Measurements from ENCODE around the gene EPM2AIP1.

The EPM2AIP1 gene

DNA sequence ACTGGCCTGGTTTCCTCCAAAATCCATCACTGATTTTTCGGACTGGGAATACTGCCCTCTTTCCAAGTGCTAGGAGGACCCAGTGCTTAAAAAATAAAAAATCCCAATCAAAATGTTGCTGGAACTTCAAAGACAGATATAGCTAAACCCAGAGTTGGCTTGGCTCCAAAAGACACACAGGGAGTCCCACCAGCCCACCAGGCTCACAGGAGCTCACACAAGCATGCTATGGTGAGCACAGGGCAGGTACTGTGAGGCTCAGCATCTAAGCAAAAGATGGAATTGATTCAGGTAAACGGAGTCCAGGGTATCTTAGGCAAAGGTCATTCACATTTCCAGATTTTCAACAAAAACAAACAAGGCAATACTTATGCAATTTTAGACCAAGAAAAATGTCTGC lies 51.8 kb downstream of the EPM2AIP1 start:
- H3K4me3 ChIP-seq (ENCODE audit: insufficient read depth, low read depth, low read length): no peak overlapping the region
- H3K27me3 ChIP-seq (ENCODE audit: control insufficient read depth, insufficient read depth, low read length, poor library complexity, severe bottlenecking): peaks cover 33% of the 10 kb centered on the region
- H3K9me3 ChIP-seq (ENCODE audit: control insufficient read depth, low read length): no peaks in the 10 kb centered on the region
- no peak overlapping the region for H3K27ac ChIP-seq (ENCODE audit: insufficient read depth, low read depth, low read length, poor library complexity, severe bottlenecking)
- peaks cover 5% of the 10 kb centered on the region for H3K4me1 ChIP-seq (ENCODE audit: control insufficient read depth, insufficient read depth, low read length)
- WGBS, 2 experiments: 89 to 93% methylated on average over 2 of the region's 2 CpGs
- no peaks in the 10 kb centered on the region for H3K36me3 ChIP-seq (ENCODE audit: control insufficient read depth, insufficient read depth, low read length)

DNA sequence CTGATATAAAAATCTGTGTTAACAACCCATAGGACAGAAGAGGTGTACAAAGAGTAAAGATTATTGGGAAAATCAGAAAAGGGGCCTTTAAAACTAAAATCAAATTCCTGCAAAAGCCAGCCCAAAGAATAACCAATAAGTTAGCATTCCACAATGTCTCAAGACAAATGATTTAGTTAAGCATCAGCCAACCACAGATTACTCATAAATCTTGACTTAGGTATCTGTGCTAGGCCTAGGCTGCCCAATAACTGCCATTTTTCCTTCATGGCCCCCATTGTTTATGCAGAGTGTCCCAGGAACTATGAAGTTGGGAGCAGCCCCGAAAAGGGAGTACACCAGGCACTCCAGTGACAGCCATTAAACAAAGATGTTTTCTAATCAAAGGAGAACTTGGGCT lies 55.4 kb downstream of the EPM2AIP1 start:
- Histone ChIP-seq H3K27ac (ENCODE audit: insufficient read depth, low read depth, low read length, poor library complexity, severe bottlenecking) (no peak overlapping the region), H3K36me3 (ENCODE audit: control insufficient read depth, insufficient read depth, low read length) (no peaks in the 10 kb centered on the region), H3K4me3 (ENCODE audit: insufficient read depth, low read depth, low read length) (no peak overlapping the region), H3K9me3 (ENCODE audit: control insufficient read depth, low read length) (no peaks in the 10 kb centered on the region), H3K27me3 (ENCODE audit: control insufficient read depth, insufficient read depth, low read length, poor library complexity, severe bottlenecking) (no peaks in the 10 kb centered on the region), H3K4me1 (ENCODE audit: control insufficient read depth, insufficient read depth, low read length) (peaks cover 2% of the 10 kb centered on the region)
- WGBS, 2 experiments: 53 to 80% methylated on average over 1 of the region's 1 CpG

All from ectodermal cell (in vitro differentiated cells).